GM12872 (cell line): ENCODE data around the gene LMO2.
A peak's percentile ranks its signal among the peaks of the same experiment; 100 is the strongest.

Source experiments
- CTCF ChIP-seq: IDR thresholded peaks from 3 replicates; pipeline ENCODE4 v1.5.1; 2011; ENCODE audit warnings: low read depth, mild to moderate bottlenecking, low read length, moderate library complexity; ENCODE audit not compliant: insufficient read depth

LMO2 gene

GRCh38 chr11:33861941-33862589 lies 29.8 kb downstream of the LMO2 start:
- TF ChIP-seq CTCF: no peak

- no peak for TF ChIP-seq CTCF
These were observed 30.5 kb downstream of the LMO2 start for GRCh38 chr11:33861386-33861785.

GRCh38 chr11:33860926-33861325 lies 30.9 kb downstream of the LMO2 start:
- no peak for TF ChIP-seq CTCF

- TF ChIP-seq CTCF: no peak
These were observed 32.6 kb downstream of the LMO2 start for GRCh38 chr11:33859306-33859705.

GRCh38 chr11:33857933-33858371 lies 33.9 kb downstream of the LMO2 start:
- peak; percentile 88 for TF ChIP-seq CTCF

- no peak for TF ChIP-seq CTCF
These were observed 36.4 kb downstream of the LMO2 start for GRCh38 chr11:33855500-33855899.

- no peak for TF ChIP-seq CTCF
These were observed 43.0 kb downstream of the LMO2 start for GRCh38 chr11:33848717-33849390.
